Amniotic stem cell (primary cell): Measurements from ENCODE around the gene LRP1B.
A peak's percentile ranks its signal among the peaks of the same experiment; 100 is the strongest.

Experiments used
- DNase-seq: peaks from one replicate; lab custom pipeline; 2025; lab: John Stamatoyannopoulos, UW

Gene LRP1B

GRCh38 chr2:141133883-141134282 is 996.9 kb downstream of the LRP1B start:
- DNase-seq = no peak

GRCh38 chr2:141125432-141125831 is 1005.4 kb downstream of the LRP1B start:
- DNase-seq = no peak

- DNase-seq = no peak
Observed at GRCh38 chr2:141118836-141119235, 1012.0 kb downstream of the LRP1B start.

GRCh38 chr2:141113301-141113700 is 1017.5 kb downstream of the LRP1B start:
- no peak for DNase-seq

GRCh38 chr2:141109633-141110032 is 1021.2 kb downstream of the LRP1B start:
- no peak for DNase-seq

- no peak for DNase-seq
Observed at GRCh38 chr2:141105763-141106162, 1025.1 kb downstream of the LRP1B start.

GRCh38 chr2:141103216-141103615 is 1027.6 kb downstream of the LRP1B start:
- no peak for DNase-seq

- DNase-seq = no peak
Observed at GRCh38 chr2:141079231-141079630, 1051.6 kb downstream of the LRP1B start.

GRCh38 chr2:141075753-141076152 is 1055.1 kb downstream of the LRP1B start:
- DNase-seq = no peak

GRCh38 chr2:141068053-141068682 is 1062.6 kb downstream of the LRP1B start:
- no peak for DNase-seq

GRCh38 chr2:141065042-141065441 is 1065.8 kb downstream of the LRP1B start:
- DNase-seq = no peak

- no peak for DNase-seq
Observed at GRCh38 chr2:141063406-141063805, 1067.4 kb downstream of the LRP1B start.

- DNase-seq = no peak
Observed at GRCh38 chr2:141062443-141062842, 1068.4 kb downstream of the LRP1B start.

GRCh38 chr2:141062031-141062430 is 1068.8 kb downstream of the LRP1B start:
- no peak for DNase-seq

GRCh38 chr2:141058556-141058955 is 1072.3 kb downstream of the LRP1B start:
- no peak for DNase-seq

- DNase-seq = peak; percentile 15
Observed at GRCh38 chr2:141055531-141055930, 1075.3 kb downstream of the LRP1B start.

GRCh38 chr2:141048951-141049350 is 1081.9 kb downstream of the LRP1B start:
- DNase-seq = no peak

- DNase-seq = no peak
Observed at GRCh38 chr2:141041281-141041680, 1089.5 kb downstream of the LRP1B start.

GRCh38 chr2:141038341-141038740 is 1092.5 kb downstream of the LRP1B start:
- no peak for DNase-seq

- no peak for DNase-seq
Observed at GRCh38 chr2:141037361-141037760, 1093.5 kb downstream of the LRP1B start.

- no peak for DNase-seq
Observed at GRCh38 chr2:141035846-141036420, 1094.9 kb downstream of the LRP1B start.

- no peak for DNase-seq
Observed at GRCh38 chr2:141029428-141030078, 1101.3 kb downstream of the LRP1B start.

- no peak for DNase-seq
Observed at GRCh38 chr2:141027221-141027620, 1103.6 kb downstream of the LRP1B start.

- no peak for DNase-seq
Observed at GRCh38 chr2:141021611-141022010, 1109.2 kb downstream of the LRP1B start.
